Endothelial cell of umbilical vein (primary cell): ENCODE data around the gene BNIP5. TPM values are rescaled to one million over a fixed set of nuclear protein-coding genes. Genes with fewer than 3 reads are reported as not detected.

Source experiments
- BruUV-seq: library from RNA; stranded (reverse); fragments of 400-500 nt; replicated peaks from 2 replicates; lab custom pipeline; 2021; lab: Mats Ljungman, UMichigan
- CTCF ChIA-PET: fragments of 300-600, 350-600 bp; sonication (Branson Sonifier 250); formaldehyde crosslinking; loops from one replicate; lab custom pipeline; 2021; ENCODE audit warnings: antibody characterized with exemption, inconsistent platforms; lab: Charles Lee
- POLR2A ChIA-PET: fragments of 300-600, 350-600 bp; sonication (Branson Sonifier 250); formaldehyde crosslinking; loops from one replicate; lab custom pipeline; 2021; ENCODE audit warnings: antibody characterized with exemption, inconsistent platforms; lab: Charles Lee
- DNase-seq: peaks from one replicate; pipeline ENCODE4 v3.0.0-alpha.2; 2011; ENCODE audit warnings: low read depth, low spot score
- FAIRE-seq: peaks from 2 replicates; lab custom pipeline; 2011; peaks lifted over from hg19 to GRCh38; lab: Jason Lieb, UNC
- H2AFZ ChIP-seq: 2 replicates; pipeline ENCODE4 v1.6.0; 2012; ENCODE audit warnings: low read depth, low read length, control low read depth, inconsistent platforms
- H3K27ac ChIP-seq: 2 replicates; pipeline ENCODE4 v1.5.1; 2011; ENCODE audit warnings: low read depth, mild to moderate bottlenecking, control low read depth, low read length, moderate library complexity; ENCODE audit not compliant: insufficient read depth
- H3K27me3 ChIP-seq, 2 experiments: 2 replicates each; pipeline versions ENCODE4 v1.6.0 to v1.6.1; 2011; ENCODE audit warnings: low read length in 2 of 2, mixed read lengths in 1 of 2; ENCODE audit not compliant: control insufficient read depth in 2 of 2, insufficient read depth in 2 of 2
- H3K36me3 ChIP-seq, 2 experiments: 2 replicates in 1 of 2; 3 replicates in 1 of 2; pipeline ENCODE4 v1.5.1; 2011; ENCODE audit warnings: low read length in 2 of 2, mild to moderate bottlenecking in 1 of 2, moderate library complexity in 1 of 2; ENCODE audit not compliant: control insufficient read depth in 2 of 2, insufficient read depth in 2 of 2; ENCODE audit errors: extremely low read depth in 1 of 2
- H3K4me1 ChIP-seq: 3 replicates; pipeline ENCODE4 v1.5.1; 2011; ENCODE audit warnings: mild to moderate bottlenecking, low read length; ENCODE audit not compliant: control insufficient read depth, insufficient read depth; ENCODE audit errors: extremely low read depth
- H3K4me2 ChIP-seq: 2 replicates; pipeline ENCODE4 v1.6.1; 2011; ENCODE audit warnings: low read length, control low read depth, mixed read lengths; ENCODE audit not compliant: insufficient read depth
- H3K4me3 ChIP-seq, 3 experiments: fragments of 200-600 bp in 1 of 3; sonication (generic), shearing (Covaris generic) in 1 of 3; replicated peaks in 1 of 3; 2 replicates each; pipeline ENCODE4 v1.5.1; 2011 to 2016; ENCODE audit warnings: control low read depth in 3 of 3, low read length in 3 of 3, mild to moderate bottlenecking in 2 of 3, inconsistent platforms in 1 of 3, low read depth in 1 of 3, moderate library complexity in 1 of 3; ENCODE audit not compliant: insufficient read depth in 1 of 3
- H3K79me2 ChIP-seq: 2 replicates; pipeline ENCODE4 v1.6.0; 2012; ENCODE audit warnings: low read length, inconsistent platforms; ENCODE audit not compliant: control insufficient read depth, insufficient read depth
- H3K9ac ChIP-seq: replicated peaks from 2 replicates; pipeline ENCODE3; 2011; ENCODE audit warnings: low read length, control low read depth; ENCODE audit not compliant: insufficient read depth; ENCODE audit errors: extremely low read depth
- H3K9me1 ChIP-seq: replicated peaks from 3 replicates; pipeline ENCODE4 v1.6.0; 2011; ENCODE audit warnings: mild to moderate bottlenecking, low read length; ENCODE audit not compliant: control insufficient read depth, insufficient read depth; ENCODE audit errors: extremely low read depth
- H3K9me3 ChIP-seq: replicated peaks from 2 replicates; pipeline ENCODE4 v1.5.1; 2012; ENCODE audit warnings: low read length, inconsistent platforms; ENCODE audit not compliant: control insufficient read depth, insufficient read depth
- H4K20me1 ChIP-seq: replicated peaks from 2 replicates; pipeline ENCODE3; 2011; ENCODE audit warnings: mild to moderate bottlenecking, low read length; ENCODE audit not compliant: control insufficient read depth, insufficient read depth; ENCODE audit errors: extremely low read depth
- CTCF ChIP-seq, 2 donors: IDR thresholded peaks; 1 replicate in 1 of 2; 2 replicates in 1 of 2; pipeline ENCODE4 v1.5.1; 2011; ENCODE audit warnings: low read length in 2 of 2, mild to moderate bottlenecking in 2 of 2, moderate library complexity in 2 of 2, control low read depth in 1 of 2, inconsistent platforms in 1 of 2, low read depth in 1 of 2; ENCODE audit not compliant: insufficient read depth in 1 of 2; ENCODE audit errors: extremely low read depth in 1 of 2
- EZH2 ChIP-seq: IDR thresholded peaks from 2 replicates; pipeline ENCODE4 v1.6.1; 2012; ENCODE audit warnings: borderline replicate concordance, low read depth, mild to moderate bottlenecking, moderate library complexity, low read length, inconsistent platforms; ENCODE audit not compliant: severe bottlenecking
- FOS ChIP-seq: IDR thresholded peaks from 2 replicates; pipeline ENCODE4 v1.6.1; 2011; ENCODE audit warnings: mild to moderate bottlenecking, low read length, moderate library complexity, borderline replicate concordance; ENCODE audit not compliant: insufficient read depth
- GATA2 ChIP-seq: IDR thresholded peaks from 2 replicates; pipeline ENCODE4 v1.7.0; 2011; ENCODE audit warnings: low read depth, mild to moderate bottlenecking, moderate library complexity, mixed read lengths, low read length; ENCODE audit not compliant: insufficient read length, insufficient read depth
- JUN ChIP-seq: IDR thresholded peaks from 2 replicates; pipeline ENCODE4 v1.6.1; 2011; ENCODE audit warnings: borderline replicate concordance, low read depth; ENCODE audit not compliant: insufficient read length, insufficient read depth
- MYC ChIP-seq: IDR thresholded peaks from one replicate; pipeline ENCODE4 v1.6.1; 2011; ENCODE audit warnings: mild to moderate bottlenecking, low read depth, low read length
- POLR2A ChIP-seq: IDR thresholded peaks from 2 replicates; pipeline ENCODE4 v1.6.1; 2012; ENCODE audit warnings: low read depth, mild to moderate bottlenecking, control low read depth, low read length
- POLR2AphosphoS5 ChIP-seq: IDR thresholded peaks from 2 replicates; pipeline ENCODE4 v1.6.1; 2012; ENCODE audit warnings: low read depth, mild to moderate bottlenecking, control low read depth, low read length, moderate library complexity; ENCODE audit not compliant: insufficient read depth
- dilution Hi-C: fragments of 300-500 bp; cut with MboI; formaldehyde crosslinking; loops from one replicate; pipeline ENCODE4 v1.15.0; 2019; ENCODE audit warnings: low sequenced_read_pairs; ENCODE audit not compliant: extremely low pct_ligation_motif_present
- intact Hi-C: fragments of 100-400 bp; cut with micrococcal nuclease; formaldehyde crosslinking; loops from one replicate; pipeline ENCODE4 v1.10.0; 2022
- polyA plus RNA-seq, 4 experiments: library from polyadenylated mRNA; depleted of rRNA in 3 of 4; stranded (reverse) in 3 of 4; unstranded in 1 of 4; fragments of >200 nt; gene quantifications; 2 replicates each; pipeline versions ENCODE4 v1.2.1 to v1.2.3, GENCODE V29; 2011 to 2012; ENCODE audit warnings: missing spikeins in 1 of 4
- total RNA-seq: library from RNA; stranded (reverse); gene quantifications from 2 replicates; pipeline ENCODE4 v1.2.3, GENCODE V29; 2021
- TF ChIP-seq, protein P1 (sequence below): IDR thresholded peaks from 2 replicates; pipeline ENCODE4 v1.6.1; 2011; ENCODE audit not compliant: insufficient read depth, insufficient read length

BNIP5 gene
- total and polyA plus RNA-seq, 2 donors (not counting 3 experiments of a cell fraction or from before 2014, with no cell fraction given): not detected

- FAIRE-seq: no peak
- Histone ChIP-seq H3K4me1 (no peaks in the 10 kb centered on the region), H3K36me3 (no peaks in the 10 kb centered on the region), H3K4me2 (no peak overlapping the region), H3K9me3 (no peaks in the 10 kb centered on the region), H4K20me1 (no peaks in the 10 kb centered on the region), H3K79me2 (no peaks in the 10 kb centered on the region), H3K9ac (no peak overlapping the region), H3K27ac (no peak overlapping the region), H3K4me3 (no peak overlapping the region), H3K9me1 (no peaks in the 10 kb centered on the region), H2AFZ (no peak overlapping the region), H3K27me3 (peaks cover 7 to 8% of the 10 kb centered on the region in 2 experiments)
- no peak for TF ChIP-seq CTCF (IDR thresholded peaks at IDR 0.05; ENCODE audit: extremely low read depth in 1 of 2, insufficient read depth in 1 of 2, low read depth in 1 of 2, low read length in 2 of 2)
- TF ChIP-seq FOS: no peak
- no peak for TF ChIP-seq POLR2A
- TF ChIP-seq MYC: no peak
- no peak for TF ChIP-seq POLR2AphosphoS5
- TF ChIP-seq GATA2: no peak
- TF ChIP-seq JUN: no peak
- TF ChIP-seq, protein P1, sequence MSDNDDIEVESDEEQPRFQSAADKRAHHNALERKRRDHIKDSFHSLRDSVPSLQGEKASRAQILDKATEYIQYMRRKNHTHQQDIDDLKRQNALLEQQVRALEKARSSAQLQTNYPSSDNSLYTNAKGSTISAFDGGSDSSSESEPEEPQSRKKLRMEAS: no peak
- no peak for TF ChIP-seq EZH2
- POLR2A ChIA-PET: no interaction called here
- intact Hi-C loops: no loop called here
- DNase-seq: no peak
- dilution Hi-C loops: no loop called here
- CTCF ChIA-PET: interaction anchor here (1.3 to 1.4 kb wide), 2 partner anchors 40 to 49 kb away, joined by 3 read pairs; no protein-coding TSS in a partner anchor
- no TSS peak for BruUV-seq
Observed at GRCh38 chr6:36297511-36297910, 39.2 kb downstream of the BNIP5 start.
